Erythroblast (primary cell): ENCODE measurements around the gene POLE.

ENCODE experiments used
- GATA1 ChIP-seq: IDR thresholded peaks from 2 replicates; pipeline ENCODE4 v1.6.1; 2011; ENCODE audit warnings: low read depth, mild to moderate bottlenecking, control low read depth, low read length, moderate library complexity
- POLR2A ChIP-seq: IDR thresholded peaks from 2 replicates; pipeline ENCODE4 v1.6.1; 2011; ENCODE audit warnings: mild to moderate bottlenecking, low read length

GRCh38 chr12:132730353-132730752 is 43.2 kb upstream of the POLE start:
- TF ChIP-seq POLR2A (no peak), GATA1 (no peak)
